GM10847 (cell line): ENCODE measurements around the gene TREH.

ENCODE experiments used
- POLR2A ChIP-seq: IDR thresholded peaks from 2 replicates; pipeline ENCODE4 v1.6.1; 2011; ENCODE audit not compliant: insufficient read length; ENCODE audit errors: extremely low read depth

TREH gene, protein sequence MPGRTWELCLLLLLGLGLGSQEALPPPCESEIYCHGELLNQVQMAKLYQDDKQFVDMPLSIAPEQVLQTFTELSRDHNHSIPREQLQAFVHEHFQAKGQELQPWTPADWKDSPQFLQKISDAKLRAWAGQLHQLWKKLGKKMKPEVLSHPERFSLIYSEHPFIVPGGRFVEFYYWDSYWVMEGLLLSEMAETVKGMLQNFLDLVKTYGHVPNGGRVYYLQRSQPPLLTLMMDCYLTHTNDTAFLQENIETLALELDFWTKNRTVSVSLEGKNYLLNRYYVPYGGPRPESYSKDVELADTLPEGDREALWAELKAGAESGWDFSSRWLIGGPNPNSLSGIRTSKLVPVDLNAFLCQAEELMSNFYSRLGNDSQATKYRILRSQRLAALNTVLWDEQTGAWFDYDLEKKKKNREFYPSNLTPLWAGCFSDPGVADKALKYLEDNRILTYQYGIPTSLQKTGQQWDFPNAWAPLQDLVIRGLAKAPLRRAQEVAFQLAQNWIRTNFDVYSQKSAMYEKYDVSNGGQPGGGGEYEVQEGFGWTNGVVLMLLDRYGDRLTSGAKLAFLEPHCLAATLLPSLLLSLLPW

DNA sequence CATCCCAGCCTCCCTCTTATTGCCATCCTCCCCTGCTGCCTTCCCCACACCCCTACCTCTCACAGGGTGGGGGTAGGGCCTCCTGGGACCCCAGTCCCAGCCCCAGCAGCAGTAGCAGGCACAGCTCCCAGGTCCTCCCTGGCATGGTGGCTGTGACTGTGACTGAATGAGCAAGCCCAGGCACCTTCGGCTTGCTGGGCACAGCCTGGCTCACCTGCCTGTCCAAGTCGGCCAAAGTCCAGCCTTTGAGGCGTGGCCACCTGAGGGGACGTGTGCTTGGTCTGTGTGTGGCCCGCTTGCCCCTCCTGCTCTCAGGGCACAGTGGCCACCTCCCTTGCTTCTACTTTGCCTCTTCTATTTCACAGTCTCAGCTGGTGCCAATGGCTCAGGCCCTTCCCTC is at the start of gene TREH:
TREH (minus strand) TSS at position 168 of the 400 bp plus-strand sequence; CDS start at position 145, 23 bp downstream.
- no peak for TF ChIP-seq POLR2A

DNA sequence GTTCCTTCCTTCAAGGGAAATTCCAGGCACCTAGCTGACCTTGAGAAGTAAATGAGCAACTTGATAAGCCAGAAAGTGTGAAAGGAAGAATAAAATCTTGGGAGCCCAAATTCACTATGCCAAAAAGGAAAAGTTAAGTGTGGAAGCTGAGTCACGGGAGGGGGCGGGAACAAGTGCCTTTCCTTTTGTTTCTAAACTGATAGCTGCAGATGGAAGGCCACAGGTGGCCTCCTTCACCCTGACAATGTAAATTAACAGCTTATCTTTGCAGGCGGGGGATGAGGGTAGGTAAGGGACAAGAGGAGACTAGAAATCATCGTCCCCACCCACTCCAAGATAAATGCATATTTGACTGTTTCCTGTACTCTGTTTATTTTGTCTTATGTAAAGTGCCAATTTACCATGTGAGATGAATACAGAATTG is 36.4 kb upstream of the TREH start:
- TF ChIP-seq POLR2A = no peak

DNA sequence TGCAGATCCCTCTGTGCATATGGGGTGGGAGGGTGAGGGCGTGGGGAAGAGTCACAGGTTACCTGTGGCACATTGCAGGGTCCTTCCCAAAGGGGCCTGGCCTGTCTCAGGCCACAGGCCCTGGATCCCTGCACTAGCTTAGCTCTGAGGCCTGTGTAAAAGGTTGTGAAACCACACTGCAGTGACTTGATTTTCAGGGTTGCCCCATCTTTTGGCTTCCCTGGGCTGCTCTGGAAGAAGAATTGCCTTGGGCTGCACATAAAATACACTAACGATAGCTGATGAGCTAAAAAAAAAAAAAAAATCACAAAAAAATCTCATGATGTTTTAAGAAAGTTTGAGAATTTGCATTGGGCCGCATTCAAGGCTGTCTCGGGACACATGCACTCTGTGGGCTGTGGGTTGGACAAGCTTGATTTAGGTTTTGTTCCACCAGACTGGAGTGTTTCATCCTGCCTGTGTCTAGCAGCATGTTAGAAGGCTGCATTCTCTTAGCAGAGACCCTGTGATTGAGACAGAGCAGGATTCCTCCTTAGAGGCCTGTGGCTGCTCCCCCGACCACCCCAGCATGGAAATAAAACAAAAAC is 35.9 kb upstream of the TREH start:
- TF ChIP-seq POLR2A = no peak

DNA sequence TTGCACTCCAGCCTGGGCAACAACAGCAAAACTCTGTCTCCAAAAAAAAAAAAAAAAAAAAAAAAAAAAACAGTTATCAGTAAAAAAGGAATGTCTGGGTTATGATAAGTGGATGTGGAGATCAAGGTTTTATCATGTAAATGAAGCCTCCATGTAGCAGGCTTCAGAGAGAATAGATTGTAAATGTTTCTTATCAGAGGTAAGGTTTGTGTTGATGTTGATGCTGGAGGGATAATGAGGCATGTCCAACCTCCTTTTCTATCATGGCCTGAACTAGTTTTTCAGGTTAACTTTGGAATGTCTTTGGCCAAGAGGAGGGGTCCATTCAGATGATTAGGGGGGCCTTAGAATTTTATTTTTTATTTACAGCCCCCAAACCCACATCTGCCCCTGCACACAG is 35.4 kb upstream of the TREH start:
- no peak for TF ChIP-seq POLR2A

DNA sequence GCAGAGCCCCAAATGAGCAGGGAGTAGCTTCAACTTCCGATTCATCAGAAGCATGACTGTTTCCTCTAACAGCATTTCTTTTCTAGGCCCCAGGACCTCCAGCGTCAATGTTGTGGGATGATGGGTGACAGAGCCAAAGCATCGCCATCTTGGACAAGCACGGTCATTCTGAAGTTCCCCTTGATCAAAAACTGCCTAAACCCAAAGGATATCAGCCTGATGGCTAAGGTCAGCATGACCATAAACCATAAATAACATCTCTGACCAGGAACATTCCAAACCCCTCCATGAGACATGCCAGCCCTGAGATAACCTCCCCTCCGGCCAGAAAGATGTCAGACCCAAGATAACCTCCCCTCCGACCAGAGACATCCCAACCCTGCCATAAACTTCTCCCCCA is 28.8 kb upstream of the TREH start:
- no peak for TF ChIP-seq POLR2A

DNA sequence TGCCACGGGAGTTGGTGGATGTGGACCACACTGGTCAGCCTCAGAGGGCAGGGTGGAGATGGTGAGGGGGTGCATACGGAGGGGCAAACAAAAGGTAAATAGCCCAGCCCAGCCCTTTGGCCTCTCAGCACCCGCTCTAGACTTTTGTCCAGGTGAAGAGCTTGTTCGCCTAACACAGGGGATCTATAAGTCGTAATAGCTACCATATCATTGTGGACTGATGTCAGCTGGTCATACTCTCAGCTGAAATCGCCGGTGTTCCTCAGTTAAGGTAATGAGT is 27.0 kb upstream of the TREH start:
- TF ChIP-seq POLR2A = no peak

DNA sequence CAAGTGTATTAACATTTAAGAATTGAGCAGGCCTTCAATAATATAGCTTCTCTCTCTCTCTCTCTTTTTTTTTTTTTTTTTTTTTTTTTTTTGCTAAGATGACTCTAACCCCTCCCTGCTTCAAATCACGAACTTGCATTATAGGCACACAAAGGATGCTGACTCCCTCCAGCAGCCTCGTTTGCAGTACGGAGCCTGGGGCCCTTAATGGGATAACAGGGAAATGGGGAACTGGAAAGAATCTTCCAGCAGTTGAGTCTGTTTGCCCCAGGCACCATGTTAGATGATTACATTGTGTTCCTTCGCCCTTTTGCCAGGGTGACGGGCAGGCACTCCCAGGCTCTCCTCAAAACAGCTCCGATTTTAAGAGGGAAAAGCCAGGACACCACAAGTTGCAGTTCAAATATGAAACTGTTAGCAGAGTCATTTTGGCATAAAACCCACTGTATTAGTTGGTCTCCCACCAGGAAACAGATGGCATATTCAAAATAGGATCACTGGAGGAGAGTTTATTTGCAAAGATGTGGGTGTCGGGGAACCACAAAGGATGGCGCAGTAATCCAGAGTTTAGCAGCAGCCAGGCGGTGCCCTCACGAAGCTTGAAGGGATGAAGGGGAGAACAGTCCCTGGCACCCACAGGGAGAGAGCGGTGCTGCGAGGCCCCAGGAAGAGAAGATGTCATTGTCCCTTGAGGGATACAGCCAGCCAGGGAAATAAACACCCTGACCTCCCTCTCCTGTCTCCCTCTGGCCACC is 26.5 kb upstream of the TREH start:
- TF ChIP-seq POLR2A = no peak

DNA sequence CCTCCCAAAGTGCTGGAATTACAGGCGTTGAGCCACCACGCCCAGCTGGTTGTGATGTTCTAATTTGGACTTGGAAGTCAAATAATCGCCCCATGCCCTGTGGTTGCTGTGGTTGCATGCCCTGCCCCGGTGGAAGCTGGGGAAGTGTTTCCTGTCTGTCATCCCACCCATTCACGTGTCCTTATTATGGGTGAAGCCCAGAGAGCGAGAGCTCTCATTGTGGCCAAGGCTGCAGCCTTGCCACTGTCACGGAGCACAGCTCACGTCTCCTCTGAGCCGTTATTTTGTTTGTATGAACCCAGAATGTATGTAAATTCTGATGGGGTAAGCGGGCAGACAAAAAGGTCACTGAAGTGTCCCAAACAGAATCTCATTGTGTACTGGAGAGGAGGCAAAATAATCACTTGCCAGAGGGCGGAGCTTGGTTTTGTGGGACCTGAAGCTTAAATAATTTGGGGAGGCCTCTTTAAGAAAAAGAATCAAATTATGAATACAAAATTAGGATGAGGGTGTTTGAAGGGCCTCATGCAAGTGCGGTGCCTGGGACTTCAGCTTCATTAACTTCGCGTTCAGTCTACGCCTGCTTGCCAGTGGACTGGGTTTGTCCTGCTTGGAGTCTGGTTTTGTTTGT is 25.8 kb upstream of the TREH start:
- TF ChIP-seq POLR2A = no peak

DNA sequence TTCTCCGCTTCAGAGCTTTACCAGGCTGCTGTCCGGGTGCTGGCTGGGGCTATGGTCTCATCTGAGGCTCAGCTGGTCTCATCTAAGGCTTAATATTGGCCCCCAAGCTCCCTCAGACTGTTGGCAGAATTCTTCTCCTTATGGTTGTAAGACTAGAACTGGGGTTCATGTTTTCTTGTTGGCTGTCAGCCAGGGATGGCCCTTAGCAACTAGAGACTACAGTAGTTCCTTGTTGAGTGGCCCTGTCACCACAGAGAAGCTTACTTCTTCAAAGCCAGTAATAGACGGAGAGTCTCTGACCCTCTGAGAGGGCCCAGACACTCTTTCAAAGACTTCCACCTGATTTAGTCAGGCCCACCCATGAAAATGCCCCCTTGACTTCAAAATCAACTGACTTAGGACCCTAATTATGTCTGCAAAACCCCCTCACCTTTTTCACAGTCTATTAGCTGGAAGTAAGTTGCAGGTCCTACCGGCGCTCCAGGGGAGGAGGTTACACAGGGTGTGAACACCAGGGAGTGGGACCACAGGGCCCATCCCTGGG is 24.2 kb upstream of the TREH start:
- TF ChIP-seq POLR2A = no peak

DNA sequence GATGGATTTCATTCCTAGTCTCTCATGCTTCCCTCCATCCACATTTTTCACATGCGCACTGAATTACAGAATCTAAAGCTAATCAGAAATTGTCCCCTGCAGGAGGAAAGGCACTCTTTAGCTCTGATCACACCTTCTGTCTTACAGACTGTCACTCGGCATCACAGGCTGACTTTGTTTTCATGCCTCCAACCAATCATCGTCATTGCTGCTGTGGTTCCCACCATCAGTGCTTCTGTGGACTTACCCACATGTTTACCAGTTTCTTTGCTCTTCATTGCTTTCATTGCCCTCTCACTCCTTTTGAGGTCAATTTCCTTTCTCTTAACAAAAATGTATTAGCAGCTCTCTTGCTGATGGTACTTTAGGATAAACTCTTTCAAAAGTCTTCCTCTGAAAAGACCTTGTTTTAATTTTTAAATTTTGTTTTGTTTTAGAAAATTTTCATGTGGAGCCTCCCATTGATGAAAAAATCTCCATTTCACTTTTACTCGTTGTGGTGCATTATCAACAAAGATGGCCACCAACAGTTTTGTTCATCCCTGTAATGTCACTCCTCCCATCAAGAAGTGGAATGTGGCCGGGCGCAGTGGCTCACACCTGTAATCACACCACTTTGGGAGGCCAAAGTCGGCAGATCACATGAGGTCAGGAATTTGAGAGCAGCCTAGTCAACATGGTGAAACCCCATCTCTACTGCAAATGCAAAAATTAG is 20.2 kb upstream of the TREH start:
- TF ChIP-seq POLR2A = no peak

DNA sequence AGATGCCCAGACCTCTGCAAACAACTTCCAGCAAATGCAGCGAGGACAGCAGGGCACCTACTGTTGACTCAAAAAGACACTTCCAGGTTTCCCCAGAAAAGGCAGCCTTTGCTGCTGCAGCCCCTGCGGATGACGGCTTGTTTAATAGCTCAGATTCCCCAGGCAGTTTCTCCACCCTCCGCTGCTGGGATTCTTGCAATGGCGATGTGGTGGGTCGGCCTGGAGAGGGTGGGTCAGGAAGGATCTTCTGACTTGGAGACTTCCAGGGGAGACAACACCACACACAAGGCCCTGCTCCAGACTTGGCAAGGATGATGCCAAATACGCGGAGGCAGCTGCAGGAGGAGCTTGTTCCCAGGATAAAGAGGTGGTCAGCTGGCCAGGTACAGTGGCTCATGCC is 17.9 kb upstream of the TREH start:
- no peak for TF ChIP-seq POLR2A

DNA sequence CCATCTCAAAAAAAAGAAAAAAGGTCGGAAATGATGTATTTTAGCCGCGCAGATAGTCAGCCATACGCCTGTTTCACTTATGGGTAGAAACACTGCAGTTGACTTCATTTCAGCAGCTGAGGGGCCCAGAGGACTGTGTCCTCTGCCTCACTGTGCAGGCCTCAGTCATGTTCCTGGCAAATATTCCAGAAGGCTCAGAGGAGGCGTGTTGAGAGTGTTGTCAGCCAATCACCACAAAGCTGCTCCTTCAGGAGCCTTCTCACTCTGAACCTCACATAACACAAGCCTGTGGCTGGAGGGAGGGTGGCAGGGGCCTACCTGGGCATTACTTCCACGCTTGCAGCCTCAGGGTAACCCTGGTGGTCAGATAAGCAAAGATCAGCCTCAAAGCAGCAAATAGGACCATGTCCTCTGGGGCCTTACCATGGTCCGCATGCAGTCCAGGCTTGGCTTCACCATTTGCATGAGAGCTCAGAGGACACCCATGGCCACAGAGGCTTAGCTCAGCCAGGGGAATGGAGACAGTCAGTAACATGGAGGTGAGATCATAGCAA is 17.3 kb upstream of the TREH start:
- TF ChIP-seq POLR2A = no peak

DNA sequence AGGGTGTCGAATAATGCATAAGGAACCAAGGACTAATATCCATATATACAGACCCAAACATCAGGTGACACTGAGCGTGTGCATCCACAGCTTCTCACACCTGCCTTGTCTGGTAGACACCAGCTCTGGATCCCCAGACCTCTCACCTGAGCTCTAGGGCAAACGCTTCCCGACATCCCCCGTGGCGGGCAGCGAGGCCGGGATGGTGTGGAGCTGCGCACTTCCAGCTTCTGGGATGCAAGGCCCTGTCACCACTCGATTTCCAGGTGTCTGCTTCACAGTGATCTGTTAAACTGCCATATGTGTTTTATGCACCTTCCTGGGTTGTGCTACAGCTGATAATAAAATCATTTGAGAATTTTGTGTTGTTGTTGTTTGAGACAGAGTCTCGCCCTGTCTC is 15.3 kb upstream of the TREH start:
- no peak for TF ChIP-seq POLR2A

DNA sequence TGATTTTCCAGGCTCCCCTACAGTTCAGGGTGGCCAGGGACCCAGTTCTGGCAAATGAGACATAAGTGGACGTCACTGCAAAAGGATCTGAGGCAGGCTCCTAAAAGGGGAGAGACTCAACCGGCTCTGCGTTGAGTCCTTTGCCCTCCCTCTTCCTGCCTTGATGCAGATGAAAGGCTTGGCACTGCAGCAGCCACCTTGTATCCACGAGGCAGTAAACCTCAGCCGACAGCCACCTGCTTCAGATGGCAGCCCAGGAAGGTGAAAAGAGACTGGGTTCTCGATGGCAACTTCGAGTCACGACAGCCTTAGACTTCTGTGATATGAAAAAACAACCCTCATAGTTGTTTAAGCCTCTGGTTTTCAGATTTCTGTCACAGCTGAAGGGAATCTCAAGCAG is 14.7 kb upstream of the TREH start:
- TF ChIP-seq POLR2A = no peak
